ENCODE measurements around the gene ATG2B. TPM values are rescaled to one million over a fixed set of nuclear protein-coding genes. Genes with fewer than 3 reads are reported as not detected.

ATG2B gene
- total and polyA plus RNA-seq, 9 of the 15 experiments (the other 6 are each of a cell fraction or from before 2014, with no cell fraction given), result 0.83 to 12.9 (median 8.7) TPM

GRCh38 chr14:96368534-96368933 is 5.4 kb upstream of the ATG2B start (continued):
- no peak for TF ChIP-seq ZBTB49 (CRISPR knock-in tag; IDR thresholded peaks at IDR 0.05; ENCODE audit: borderline replicate concordance)
- no peak for TF ChIP-seq CBFB (CRISPR knock-in tag; IDR thresholded peaks at IDR 0.05)
- TF ChIP-seq NCOA2 (IDR thresholded peaks at IDR 0.05; ENCODE audit: partially characterized antibody in 2 of 2), result no peak
- TF ChIP-seq ZNF408 (CRISPR knock-in tag; IDR thresholded peaks at IDR 0.05; ENCODE audit: low read depth), result no peak
- no peak for TF ChIP-seq ARID4B (CRISPR knock-in tag; IDR thresholded peaks at IDR 0.05)
- TF ChIP-seq RBM17 (IDR thresholded peaks at IDR 0.05; ENCODE audit: borderline replicate concordance, low read depth, low read length), result no peak
- no peak for TF ChIP-seq E4F1 (CRISPR knock-in tag; IDR thresholded peaks at IDR 0.05; ENCODE audit: borderline replicate concordance)
- no peak for TF ChIP-seq MAFK (IDR thresholded peaks at IDR 0.05; ENCODE audit: low read length)
- no peak for TF ChIP-seq MCM7 (IDR thresholded peaks at IDR 0.05)
- no peak for TF ChIP-seq ILF3 (IDR thresholded peaks at IDR 0.05; ENCODE audit: borderline replicate concordance)
- no peak for TF ChIP-seq RERE (CRISPR knock-in tag; IDR thresholded peaks at IDR 0.05; ENCODE audit: borderline replicate concordance)
